Smooth muscle cell (in vitro differentiated cells): Measurements from ENCODE around the gene FRMD4A. TPM values are rescaled to one million over a fixed set of nuclear protein-coding genes. Genes with fewer than 3 reads are reported as not detected.

Source experiments
- DNase-seq: peaks from one replicate; lab custom pipeline; 2025; ENCODE audit not compliant: unreplicated experiment; lab: John Stamatoyannopoulos, UW
- H2AFZ ChIP-seq: fragments of 200-600 bp; sonication (generic); 2 replicates; pipeline ENCODE4 v1.6.0; 2016; ENCODE audit warnings: antibody characterized with exemption, low read depth, mild to moderate bottlenecking
- H3F3A ChIP-seq: fragments of 200-600 bp; sonication (generic); 2 replicates; pipeline ENCODE4 v1.6.0; 2017; ENCODE audit warnings: antibody characterized with exemption, low read depth
- H3K27ac ChIP-seq: fragments of 200-600 bp; sonication (generic); 2 replicates; pipeline ENCODE4 v1.5.1; 2016; ENCODE audit warnings: low read depth, mild to moderate bottlenecking
- H3K27me3 ChIP-seq: fragments of 200-600 bp; sonication (generic); 2 replicates; pipeline ENCODE4 v1.6.1; 2016; ENCODE audit warnings: low read depth, mild to moderate bottlenecking
- H3K36me3 ChIP-seq: fragments of 200-600 bp; sonication (generic); 2 replicates; pipeline ENCODE4 v1.5.1; 2016; ENCODE audit warnings: low read depth
- H3K4me1 ChIP-seq: fragments of 200-600 bp; sonication (generic); 2 replicates; pipeline ENCODE4 v1.5.1; 2016; ENCODE audit warnings: low read depth
- H3K4me2 ChIP-seq: fragments of 200-600 bp; sonication (generic); 2 replicates; pipeline ENCODE4 v1.6.0; 2016; ENCODE audit warnings: mild to moderate bottlenecking
- H3K4me3 ChIP-seq: fragments of 200-600 bp; sonication (generic); 2 replicates; pipeline ENCODE4 v1.5.1; 2016; ENCODE audit warnings: mild to moderate bottlenecking
- H3K79me2 ChIP-seq: fragments of 200-600 bp; sonication (generic); 2 replicates; pipeline ENCODE4 v1.6.0; 2016; ENCODE audit warnings: low read depth, mild to moderate bottlenecking
- H3K9ac ChIP-seq: fragments of 200-600 bp; sonication (generic); 2 replicates; pipeline ENCODE4 v1.6.0; 2016; ENCODE audit warnings: low read depth
- H3K9me3 ChIP-seq: fragments of 200-600 bp; sonication (generic); replicated peaks from 2 replicates; pipeline ENCODE4 v1.5.1; 2016; ENCODE audit warnings: low read depth
- H4K20me1 ChIP-seq: fragments of 200-600 bp; sonication (generic); 2 replicates; pipeline ENCODE4 v1.6.0; 2016; ENCODE audit warnings: low read depth
- CTCF ChIP-seq: fragments of 200-600 bp; sonication (generic); IDR thresholded peaks from 2 replicates; pipeline ENCODE4 v1.5.1; 2017; ENCODE audit warnings: borderline replicate concordance, mild to moderate bottlenecking, antibody characterized with exemption; ENCODE audit not compliant: insufficient read depth, poor library complexity, severe bottlenecking
- WGBS: methylation state at CpG from one replicate; pipeline ENCODE4 v1.1.7; 2016; ENCODE audit warnings: low lambda C conversion rate; 5-methylcytosine and 5-hydroxymethylcytosine counted together
- polyA plus RNA-seq: library from polyadenylated mRNA; unstranded; fragments of >200 nt; fragmentation: Nextera tagmentation; extraction: Ambion mirVana; gene quantifications from 2 replicates; pipeline ENCODE4 v1.2.1, GENCODE V29; 2016
- total RNA-seq: library from RNA; depleted of rRNA; stranded (reverse); fragments of >200 nt; gene quantifications from 2 replicates; pipeline ENCODE4 v1.2.3, GENCODE V29; 2014

The FRMD4A gene
- total and polyA plus RNA-seq, 2 experiments from 2014 or later, result 3.0 to 5.4 TPM

DNA sequence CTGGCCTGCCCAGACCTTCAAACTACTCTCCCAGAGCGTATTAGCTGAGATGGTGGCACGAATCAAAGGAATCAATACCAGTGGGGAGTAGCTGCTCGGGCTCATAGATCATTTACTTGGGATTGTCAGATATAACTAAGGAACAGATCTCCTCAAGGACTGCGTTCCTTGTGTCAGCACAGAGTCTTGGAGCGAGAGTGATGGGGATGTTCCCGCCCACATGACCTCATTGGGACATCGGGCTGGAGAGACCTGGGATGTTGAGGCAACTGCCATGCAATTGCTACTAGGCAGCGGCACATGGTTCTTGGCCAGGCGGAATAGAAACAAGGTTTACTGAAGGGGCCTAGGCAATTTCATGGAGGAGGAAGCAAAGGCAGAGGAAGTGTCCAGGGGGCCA lies 132.6 kb downstream of the FRMD4A start:
- no peaks in the 10 kb centered on the region for H3K9me3 ChIP-seq
- TF ChIP-seq CTCF, result no peak
- no peaks in the 10 kb centered on the region for H3K79me2 ChIP-seq
- H2AFZ ChIP-seq, result no peak overlapping the region
- H3K27ac ChIP-seq, result no peak overlapping the region
- no peak for DNase-seq
- H3K4me3 ChIP-seq, result no peak overlapping the region
- no peaks in the 10 kb centered on the region for H3F3A ChIP-seq
- H3K27me3 ChIP-seq, result peaks cover 10% of the 10 kb centered on the region
- H3K4me2 ChIP-seq, result no peak overlapping the region
- H3K4me1 ChIP-seq, result no peaks in the 10 kb centered on the region
- H3K36me3 ChIP-seq, result no peaks in the 10 kb centered on the region
- WGBS, result 93% methylated on average over 9 of the region's 9 CpGs
- H4K20me1 ChIP-seq, result no peaks in the 10 kb centered on the region
- no peak overlapping the region for H3K9ac ChIP-seq

DNA sequence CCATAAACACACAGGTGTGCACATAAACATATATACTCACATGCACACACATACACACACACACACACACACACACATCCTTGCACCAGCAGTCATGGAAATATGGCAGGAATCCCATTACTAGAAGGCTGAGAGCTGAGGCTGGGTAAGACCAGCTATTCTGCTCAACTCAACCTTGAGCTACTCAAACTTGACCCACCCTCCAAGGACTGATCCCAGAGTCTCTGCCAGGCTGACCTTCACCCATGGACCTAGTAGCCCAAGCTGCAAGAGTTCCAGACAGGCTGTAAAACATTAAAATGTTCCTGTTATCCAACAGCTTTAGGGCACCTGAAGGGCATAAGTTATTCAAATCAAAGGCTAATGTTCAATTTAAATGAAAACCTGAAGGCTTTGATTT lies 134.6 kb downstream of the FRMD4A start:
- Histone ChIP-seq H2AFZ (no peak overlapping the region), H4K20me1 (no peaks in the 10 kb centered on the region), H3K4me1 (no peaks in the 10 kb centered on the region), H3K27me3 (peaks cover 12% of the 10 kb centered on the region), H3K79me2 (no peaks in the 10 kb centered on the region), H3F3A (no peaks in the 10 kb centered on the region), H3K9me3 (no peaks in the 10 kb centered on the region), H3K4me3 (no peak overlapping the region), H3K36me3 (no peaks in the 10 kb centered on the region), H3K27ac (no peak overlapping the region), H3K9ac (no peak overlapping the region), H3K4me2 (no peak overlapping the region)
- no peak for DNase-seq
- no peak for TF ChIP-seq CTCF

GRCh38 chr10:14195433-14195832 lies 135.3 kb downstream of the FRMD4A start:
- Histone ChIP-seq H3K79me2 (no peaks in the 10 kb centered on the region), H3F3A (no peaks in the 10 kb centered on the region), H3K27me3 (peaks cover 12% of the 10 kb centered on the region), H3K4me1 (no peaks in the 10 kb centered on the region), H3K27ac (no peak overlapping the region), H3K36me3 (no peaks in the 10 kb centered on the region), H3K4me2 (no peak overlapping the region), H2AFZ (no peak overlapping the region), H3K9ac (no peak overlapping the region), H3K4me3 (no peak overlapping the region), H4K20me1 (no peaks in the 10 kb centered on the region), H3K9me3 (no peaks in the 10 kb centered on the region)
- no peak for DNase-seq
- 77% methylated on average over 6 of the region's 6 CpGs for WGBS
- TF ChIP-seq CTCF, result no peak

DNA sequence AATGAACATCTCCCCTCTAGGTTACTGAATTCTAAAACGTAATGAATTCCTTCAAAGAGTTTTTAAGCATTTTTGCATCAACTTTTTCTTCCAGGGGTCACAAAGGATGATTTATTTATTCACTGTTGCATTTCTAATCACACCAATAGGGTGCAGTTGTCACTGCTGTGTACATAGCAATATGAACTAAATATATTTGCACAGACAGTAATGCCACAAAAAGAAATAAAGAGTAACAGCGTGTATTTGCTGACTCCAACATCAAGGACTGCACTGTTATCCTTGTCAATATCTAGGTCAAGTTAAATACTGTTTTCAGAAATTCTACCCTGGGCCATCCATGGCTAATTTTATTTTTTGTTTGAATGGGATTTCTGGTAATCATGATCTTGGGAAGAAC lies 138.0 kb downstream of the FRMD4A start:
- Histone ChIP-seq H3K9me3 (no peaks in the 10 kb centered on the region), H3K9ac (no peak overlapping the region), H2AFZ (no peak overlapping the region), H3K27me3 (peaks cover 12% of the 10 kb centered on the region), H3F3A (no peaks in the 10 kb centered on the region), H3K4me1 (no peaks in the 10 kb centered on the region), H3K79me2 (no peaks in the 10 kb centered on the region), H3K4me3 (no peak overlapping the region), H4K20me1 (no peaks in the 10 kb centered on the region), H3K36me3 (no peaks in the 10 kb centered on the region), H3K4me2 (no peak overlapping the region), H3K27ac (no peak overlapping the region)
- no peak for TF ChIP-seq CTCF
- 92% methylated on average over 2 of the region's 2 CpGs for WGBS
- no peak for DNase-seq
